Neural progenitor cell (in vitro differentiated cells): ENCODE results near the gene SIGLEC1. TPM values are rescaled to one million over a fixed set of nuclear protein-coding genes. Genes with fewer than 3 reads are reported as not detected.

Source experiments
- DNase-seq: peaks from one replicate; pipeline ENCODE4 v3.0.0-alpha.2; 2016; ENCODE audit warnings: low spot score
- H2AFZ ChIP-seq: fragments of 200-600 bp; sonication (generic); replicated peaks from 2 replicates; pipeline ENCODE4 v1.6.1; 2016; ENCODE audit warnings: antibody characterized with exemption
- H3F3A ChIP-seq: fragments of 200-600 bp; sonication (generic); 2 replicates; pipeline ENCODE4 v1.6.1; 2016; ENCODE audit warnings: antibody characterized with exemption, low read depth
- H3K27ac ChIP-seq: fragments of 200-600 bp; sonication (generic); 2 replicates; pipeline ENCODE4 v1.5.1; 2016; ENCODE audit warnings: mild to moderate bottlenecking
- H3K27me3 ChIP-seq: fragments of 200-600 bp; sonication (generic); 2 replicates; pipeline ENCODE4 v1.6.1; 2016; ENCODE audit warnings: mild to moderate bottlenecking, moderate library complexity
- H3K36me3 ChIP-seq: fragments of 200-600 bp; sonication (generic); 2 replicates; pipeline ENCODE4 v1.5.1; 2016
- H3K4me1 ChIP-seq: fragments of 200-600 bp; sonication (generic); 2 replicates; pipeline ENCODE4 v1.6.1; 2016; ENCODE audit warnings: mixed run types
- H3K4me2 ChIP-seq: fragments of 200-600 bp; sonication (generic); 2 replicates; pipeline ENCODE4 v1.6.1; 2016
- H3K4me3 ChIP-seq: fragments of 200-600 bp; sonication (generic); 2 replicates; pipeline ENCODE4 v1.5.1; 2016
- H3K79me2 ChIP-seq: fragments of 200-600 bp; sonication (generic); 2 replicates; pipeline ENCODE4 v1.6.1; 2016; ENCODE audit warnings: low read depth
- H3K9ac ChIP-seq: fragments of 200-600 bp; sonication (generic); 2 replicates; pipeline ENCODE4 v1.6.1; 2016
- H3K9me3 ChIP-seq: fragments of 200-600 bp; sonication (generic); 2 replicates; pipeline ENCODE4 v1.5.1; 2016; ENCODE audit warnings: low read depth
- H4K20me1 ChIP-seq: fragments of 200-600 bp; sonication (generic); 2 replicates; pipeline ENCODE4 v1.6.1; 2016; ENCODE audit warnings: low read depth
- H3K27ac Mint-ChIP-seq: 3 replicates; pipeline ENCODE4 v1.8.0; 2021; ENCODE audit warnings: mixed read lengths
- H3K27me3 Mint-ChIP-seq: 2 replicates; pipeline ENCODE4 v1.8.0; 2022; ENCODE audit warnings: low read depth, mild to moderate bottlenecking, inconsistent platforms, moderate library complexity, mixed read lengths; ENCODE audit not compliant: insufficient read depth
- H3K36me3 Mint-ChIP-seq: 3 replicates; pipeline ENCODE4 v1.8.0; 2021; ENCODE audit warnings: mixed read lengths
- H3K4me1 Mint-ChIP-seq: 3 replicates; pipeline ENCODE4 v1.8.0; 2021; ENCODE audit warnings: mixed read lengths
- H3K4me3 Mint-ChIP-seq: 3 replicates; pipeline ENCODE4 v1.8.0; 2021; ENCODE audit warnings: mild to moderate bottlenecking, moderate library complexity, mixed read lengths
- H3K9me3 Mint-ChIP-seq: 3 replicates; pipeline ENCODE4 v1.8.0; 2020; ENCODE audit warnings: mixed read lengths
- CTCF ChIP-seq: fragments of 200-600 bp; sonication (generic); IDR thresholded peaks from 2 replicates; pipeline ENCODE4 v1.5.1; 2017; ENCODE audit warnings: antibody characterized with exemption, mild to moderate bottlenecking
- EZH2 ChIP-seq: fragments of 200-600 bp; sonication (generic); IDR thresholded peaks from 2 replicates; pipeline ENCODE4 v1.6.1; 2017; ENCODE audit warnings: antibody characterized with exemption, mild to moderate bottlenecking, moderate library complexity
- EZH2phosphoT487 ChIP-seq: fragments of 200-600 bp; sonication (generic); IDR thresholded peaks from 2 replicates; pipeline ENCODE4 v1.6.1; 2017; ENCODE audit warnings: antibody characterized with exemption
- total RNA-seq: library from RNA; depleted of rRNA; stranded (reverse); fragments of >200 nt; gene quantifications from 2 replicates; pipeline ENCODE4 v1.2.3, GENCODE V29; 2015; ENCODE audit warnings: low replicate concordance

Gene SIGLEC1
- total RNA-seq, 1 donor from 2014 or later, result not detected

- Histone ChIP-seq H3K27me3 (peaks cover 21% of the 10 kb centered on the region), H3K27ac (no peak overlapping the region), H3F3A (peaks cover 26% of the 10 kb centered on the region), H3K4me2 (no peak overlapping the region), H4K20me1 (peaks cover 14% of the 10 kb centered on the region), H3K36me3 (no peaks in the 10 kb centered on the region), H3K9me3 (no peaks in the 10 kb centered on the region), H3K79me2 (no peaks in the 10 kb centered on the region), H2AFZ (no peak overlapping the region), H3K4me1 (peaks cover 19% of the 10 kb centered on the region), H3K4me3 (no peak overlapping the region), H3K9ac (no peak overlapping the region)
- Mint-ChIP-seq H3K4me1 (peaks cover 14% of the 10 kb centered on the region), H3K4me3 (peak overlapping the region; percentile 57), H3K9me3 (peaks cover 1% of the 10 kb centered on the region), H3K36me3 (peaks cover 20% of the 10 kb centered on the region), H3K27me3 (peaks cover 12% of the 10 kb centered on the region), H3K27ac (no peak overlapping the region)
- TF ChIP-seq EZH2phosphoT487, result no peak
- no peak for TF ChIP-seq EZH2
- TF ChIP-seq CTCF, result no peak
- no peak for DNase-seq
Measured at GRCh38 chr20:3755814-3756480, 43.5 kb upstream of the SIGLEC1 start.

- Histone ChIP-seq H3K4me1 (peaks cover 12% of the 10 kb centered on the region), H3F3A (peaks cover 26% of the 10 kb centered on the region), H3K27me3 (peaks cover 28% of the 10 kb centered on the region), H3K36me3 (no peaks in the 10 kb centered on the region), H4K20me1 (peaks cover 21% of the 10 kb centered on the region), H3K79me2 (no peaks in the 10 kb centered on the region), H3K9ac (no peak overlapping the region), H3K9me3 (no peaks in the 10 kb centered on the region), H3K27ac (no peak overlapping the region), H3K4me3 (no peak overlapping the region), H3K4me2 (no peak overlapping the region), H2AFZ (no peak overlapping the region)
- Mint-ChIP-seq H3K36me3 (peaks cover 24% of the 10 kb centered on the region), H3K4me3 (no peak overlapping the region), H3K27me3 (peaks cover 19% of the 10 kb centered on the region), H3K9me3 (peaks cover 6% of the 10 kb centered on the region), H3K4me1 (peaks cover 17% of the 10 kb centered on the region), H3K27ac (no peak overlapping the region)
- no peak for DNase-seq
- TF ChIP-seq EZH2phosphoT487, result no peak
- TF ChIP-seq CTCF, result no peak
- no peak for TF ChIP-seq EZH2
Measured at GRCh38 chr20:3755269-3755668, 42.9 kb upstream of the SIGLEC1 start.

- Mint-ChIP-seq H3K27ac (no peak overlapping the region), H3K27me3 (peaks cover 21% of the 10 kb centered on the region), H3K4me3 (no peak overlapping the region), H3K4me1 (peaks cover 13% of the 10 kb centered on the region), H3K9me3 (peaks cover 6% of the 10 kb centered on the region), H3K36me3 (peaks cover 20% of the 10 kb centered on the region)
- Histone ChIP-seq H3K9ac (no peak overlapping the region), H3K27me3 (peaks cover 38% of the 10 kb centered on the region), H2AFZ (no peak overlapping the region), H4K20me1 (peaks cover 25% of the 10 kb centered on the region), H3K27ac (no peak overlapping the region), H3K36me3 (no peaks in the 10 kb centered on the region), H3K79me2 (no peaks in the 10 kb centered on the region), H3K4me2 (no peak overlapping the region), H3K4me1 (peaks cover 6% of the 10 kb centered on the region), H3F3A (peaks cover 26% of the 10 kb centered on the region), H3K4me3 (no peak overlapping the region), H3K9me3 (no peaks in the 10 kb centered on the region)
- DNase-seq, result no peak
- TF ChIP-seq CTCF (no peak), EZH2 (no peak), EZH2phosphoT487 (no peak)
Measured at GRCh38 chr20:3754276-3754630, 41.9 kb upstream of the SIGLEC1 start.
